EH (cell line): ENCODE data around the gene ATP8B3.

Experiments used
- DNase-seq: peaks from one replicate; pipeline ENCODE4 v3.0.0-alpha.2; 2015; ENCODE audit warnings: low read depth

ATP8B3 gene

DNA sequence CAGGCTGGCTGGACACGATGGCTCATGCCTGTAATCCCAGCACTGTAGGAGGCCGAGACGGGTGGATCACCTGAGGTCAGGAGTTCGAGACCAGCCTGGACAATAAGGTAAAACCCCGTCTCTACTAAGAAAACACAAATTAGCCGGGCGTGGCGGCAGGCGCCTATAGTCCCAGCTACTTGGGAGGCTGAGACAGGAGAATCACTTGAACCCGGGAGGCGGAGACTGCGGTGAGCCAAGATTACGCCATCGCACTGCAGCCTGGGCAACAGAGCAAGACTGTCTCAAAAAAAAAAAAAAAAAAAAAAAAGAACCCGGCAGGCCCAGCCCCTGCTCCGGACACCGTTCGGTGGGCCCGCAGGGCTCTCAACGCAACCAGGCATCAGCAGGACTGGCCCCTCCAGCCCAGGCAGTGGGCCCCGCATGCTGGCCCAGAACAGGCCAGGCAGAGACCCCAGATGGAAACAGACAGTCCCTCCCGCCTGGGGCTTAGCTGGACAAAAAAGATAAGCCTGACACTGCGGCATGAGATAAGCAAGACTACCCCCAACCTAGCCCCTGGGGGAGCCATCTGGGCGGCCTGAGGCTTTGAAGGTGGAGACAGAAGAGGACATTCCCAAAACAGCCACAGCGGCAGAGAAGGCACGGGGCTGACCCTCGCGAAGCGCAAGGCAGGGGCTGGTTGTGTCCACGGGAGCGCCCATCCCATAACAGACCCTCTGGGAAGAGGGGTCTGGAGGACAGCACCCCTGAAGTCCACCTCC, 24.6 kb upstream of the ATP8B3 start:
- no peak for DNase-seq

DNA sequence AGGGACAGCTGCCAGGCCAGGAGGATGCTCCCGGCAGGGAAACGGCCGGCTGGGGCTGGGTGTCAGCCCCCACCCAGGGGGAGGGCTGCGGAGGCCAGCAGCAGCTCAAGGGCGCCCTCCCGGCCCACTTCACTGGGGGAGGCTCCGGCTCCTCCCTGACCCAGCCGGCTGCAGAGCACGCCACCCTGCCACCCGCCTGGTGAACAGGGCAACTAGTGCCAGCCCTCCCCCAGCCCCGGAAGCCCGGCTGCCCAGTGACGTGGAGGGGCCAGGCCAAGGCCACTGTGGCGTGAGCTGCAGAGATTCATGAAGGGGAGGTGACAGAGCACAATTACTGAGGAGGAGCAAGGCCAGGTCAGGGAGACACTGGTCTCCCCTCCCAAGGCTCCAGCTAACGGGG, 21.5 kb upstream of the ATP8B3 start:
- DNase-seq, result no peak

GRCh38 chr19:1832046-1832663, 20.1 kb upstream of the ATP8B3 start:
- DNase-seq, result no peak

DNA sequence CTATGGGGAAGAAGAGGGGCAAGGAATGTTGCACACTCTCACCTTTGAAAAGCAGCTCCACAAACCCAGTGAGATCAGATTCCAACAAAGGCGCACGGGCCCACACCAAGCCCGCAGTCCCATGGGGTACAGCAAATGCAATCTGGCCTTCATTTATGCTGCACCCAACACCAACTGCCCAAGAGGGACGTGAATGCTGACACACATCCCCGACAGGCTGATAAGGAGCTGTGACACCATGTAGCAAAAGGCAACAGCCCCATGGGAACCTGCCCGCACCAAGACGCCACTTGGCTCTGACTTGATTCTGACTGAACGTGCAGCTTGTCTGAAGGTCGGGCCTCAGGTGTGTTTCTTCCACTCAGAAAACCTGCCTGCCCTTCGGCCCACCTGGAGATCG, 18.9 kb upstream of the ATP8B3 start:
- DNase-seq, result no peak

DNA sequence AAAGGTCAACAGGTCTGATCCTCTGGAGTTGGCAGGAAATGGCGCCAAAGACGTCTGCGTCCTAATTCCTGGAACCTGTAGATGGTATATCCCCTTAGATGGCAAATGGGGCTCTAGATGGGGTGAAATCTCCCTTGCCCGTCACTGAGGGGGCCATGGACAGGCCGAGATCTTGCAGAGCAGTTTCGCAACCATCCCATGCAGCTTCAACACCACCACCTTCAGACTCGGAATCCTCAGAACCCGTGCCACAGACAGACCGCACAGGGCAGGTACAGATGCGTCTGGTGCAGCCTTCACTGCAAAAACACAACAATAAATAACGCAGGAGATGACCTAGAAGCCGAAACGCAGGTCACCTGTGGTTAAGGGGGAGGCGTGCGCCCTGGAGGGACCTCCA, 18.5 kb upstream of the ATP8B3 start:
- DNase-seq, result no peak

DNA sequence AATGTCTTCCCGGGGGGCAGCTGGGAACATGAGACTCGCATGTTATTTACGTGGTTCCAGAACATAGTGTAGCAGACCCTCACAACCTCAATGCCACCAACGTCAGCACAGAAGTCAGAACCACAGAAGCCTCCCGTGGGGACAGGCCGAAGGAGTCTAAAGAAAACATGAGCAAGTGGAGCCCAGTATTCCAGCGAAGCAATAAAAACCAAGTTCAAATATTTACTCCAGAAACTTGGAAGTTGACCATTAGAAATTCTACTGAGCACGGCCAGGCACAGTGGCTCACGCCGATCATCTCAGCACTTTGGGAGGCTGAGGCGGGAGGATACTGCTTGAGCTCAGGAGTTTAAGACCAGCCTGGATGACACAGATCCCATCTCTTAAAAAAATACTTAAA, 17.9 kb upstream of the ATP8B3 start:
- DNase-seq, result no peak

DNA sequence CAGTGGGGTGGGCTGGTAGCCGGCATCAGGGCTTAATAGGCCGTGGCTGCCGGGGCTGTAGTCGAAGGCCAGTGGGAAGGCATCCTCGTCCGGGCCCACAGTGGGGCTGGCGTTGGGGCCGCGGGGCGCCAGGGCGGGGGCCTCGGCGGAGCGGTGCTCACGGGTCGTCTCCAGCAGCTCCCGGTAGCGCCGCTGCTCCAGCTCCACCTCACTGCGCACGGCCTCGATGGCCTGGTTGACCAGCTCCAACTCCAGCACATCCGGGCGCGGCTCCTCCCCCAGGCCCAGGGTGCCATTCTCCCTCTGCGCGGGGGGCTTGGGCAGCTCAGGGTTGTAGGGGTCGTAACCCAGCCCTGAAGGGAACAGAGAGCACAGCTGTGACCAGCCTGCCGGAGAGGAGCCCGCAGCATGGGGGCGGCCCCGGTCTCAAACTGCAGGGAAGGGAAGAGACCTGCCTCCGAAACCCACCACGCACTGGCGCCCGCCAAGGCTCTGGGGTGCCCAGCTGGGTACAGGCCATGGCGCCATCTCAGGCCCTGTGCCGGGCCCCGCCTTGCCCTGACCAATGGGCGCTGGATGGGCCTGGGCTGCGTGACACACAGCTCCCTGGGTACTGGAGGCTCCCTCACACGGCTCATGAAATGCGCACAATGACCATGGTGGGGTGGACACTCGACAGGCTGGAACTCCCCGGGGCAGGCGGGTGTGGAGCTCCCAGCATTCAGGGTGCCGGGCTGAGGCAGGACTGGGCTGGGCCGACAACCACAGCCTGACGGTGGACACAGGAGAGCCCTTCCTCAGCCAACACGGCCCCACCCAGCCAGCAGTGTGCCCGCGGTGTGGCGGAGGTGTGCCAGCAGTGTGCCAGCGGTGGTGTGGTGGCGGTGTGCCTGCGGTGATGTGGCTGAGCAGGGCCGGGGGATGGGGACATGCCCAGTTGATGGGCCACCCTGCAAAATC, 16.5 kb upstream of the ATP8B3 start:
- DNase-seq, result no peak

- no peak for DNase-seq
Measured at GRCh38 chr19:1827566-1828278, 15.6 kb upstream of the ATP8B3 start.

- no peak for DNase-seq
Measured at GRCh38 chr19:1826557-1827521, 14.8 kb upstream of the ATP8B3 start.

DNA sequence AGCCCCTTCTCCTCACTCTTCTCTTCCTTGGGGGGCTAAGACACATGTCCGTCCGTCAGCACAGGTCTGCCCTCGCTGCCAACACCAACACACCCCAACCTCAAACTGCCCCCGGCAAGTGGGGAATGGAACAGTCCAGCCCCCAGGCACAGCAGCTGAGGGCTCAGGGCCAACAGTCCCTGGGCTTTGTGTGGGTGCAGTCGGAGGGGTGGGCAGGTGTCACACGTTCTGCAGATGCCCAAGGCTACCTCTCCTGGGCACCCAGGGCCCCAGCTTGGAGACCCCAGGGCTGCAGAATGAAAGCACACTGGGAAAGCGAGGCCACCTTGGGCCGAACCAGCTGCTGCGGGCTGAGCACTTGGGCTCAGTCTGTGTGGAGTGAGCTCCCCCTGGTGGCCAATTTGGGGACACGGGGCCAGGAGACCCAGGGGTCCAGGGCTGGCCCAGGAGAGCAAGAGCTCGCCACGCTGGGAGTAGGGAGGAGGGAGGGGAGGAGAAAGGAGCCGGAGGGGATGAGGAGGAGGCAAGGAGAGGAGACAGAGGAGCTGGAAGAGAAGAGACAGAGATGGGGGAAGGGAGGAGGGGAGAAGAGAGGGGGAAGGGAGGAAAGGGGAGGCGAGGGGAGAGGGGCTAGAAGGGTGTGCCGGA, 14.0 kb upstream of the ATP8B3 start:
- DNase-seq, result peak; percentile 68

DNA sequence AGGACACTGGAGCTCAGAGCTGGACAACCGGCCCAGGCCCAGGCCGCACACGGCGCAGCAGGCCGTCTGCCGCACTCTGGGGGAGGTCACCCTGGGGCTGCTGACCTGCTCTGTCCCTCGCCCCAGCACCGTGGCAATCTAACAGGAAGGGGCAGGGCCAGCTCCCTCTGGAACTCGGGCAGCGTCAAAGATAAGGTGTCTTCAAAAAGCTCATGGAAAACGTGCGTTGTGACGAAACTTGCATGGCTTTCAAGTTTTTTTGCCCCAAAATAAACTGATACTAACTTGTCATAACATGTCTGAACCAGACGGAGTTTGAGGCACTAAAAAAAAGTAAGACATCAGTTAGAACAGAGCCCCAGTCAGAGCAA, 12.2 kb upstream of the ATP8B3 start:
- no peak for DNase-seq

DNA sequence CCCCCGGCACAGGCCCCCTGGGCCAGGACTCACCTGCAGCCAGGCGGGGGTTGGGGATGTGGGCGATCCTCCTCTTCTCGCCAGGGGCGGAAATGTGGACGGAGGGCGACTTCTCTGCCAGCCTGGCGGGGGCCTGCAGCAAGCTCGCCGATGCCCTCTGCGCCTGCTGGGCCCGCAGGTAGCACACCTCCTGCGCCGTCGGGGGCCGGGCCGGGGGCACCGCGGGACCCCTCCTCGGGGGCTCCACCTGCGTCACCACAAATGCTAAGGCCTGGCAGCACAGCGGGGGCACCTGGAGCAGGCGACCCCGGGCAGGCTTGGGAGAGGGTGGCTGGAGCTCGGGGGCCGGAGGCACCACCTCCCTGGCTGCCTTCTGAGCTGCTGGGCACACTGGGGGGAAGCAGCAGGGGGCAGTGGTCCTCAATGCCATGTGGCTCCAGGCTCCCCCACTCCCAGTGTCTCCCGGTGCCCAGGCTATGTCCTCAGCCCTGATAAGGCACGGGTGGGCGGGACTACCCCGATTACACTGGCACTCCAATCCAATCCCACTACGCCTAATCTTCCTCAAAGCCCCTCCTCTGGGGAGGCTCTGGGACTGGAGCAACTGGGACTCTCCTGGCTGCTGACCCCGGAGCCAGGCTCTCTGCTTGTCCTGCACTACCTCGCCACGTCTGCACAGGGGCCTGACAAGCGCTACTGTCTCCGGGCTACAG, 11.6 kb upstream of the ATP8B3 start:
- no peak for DNase-seq

GRCh38 chr19:1823020-1823419, 10.9 kb upstream of the ATP8B3 start:
- DNase-seq, result no peak

DNA sequence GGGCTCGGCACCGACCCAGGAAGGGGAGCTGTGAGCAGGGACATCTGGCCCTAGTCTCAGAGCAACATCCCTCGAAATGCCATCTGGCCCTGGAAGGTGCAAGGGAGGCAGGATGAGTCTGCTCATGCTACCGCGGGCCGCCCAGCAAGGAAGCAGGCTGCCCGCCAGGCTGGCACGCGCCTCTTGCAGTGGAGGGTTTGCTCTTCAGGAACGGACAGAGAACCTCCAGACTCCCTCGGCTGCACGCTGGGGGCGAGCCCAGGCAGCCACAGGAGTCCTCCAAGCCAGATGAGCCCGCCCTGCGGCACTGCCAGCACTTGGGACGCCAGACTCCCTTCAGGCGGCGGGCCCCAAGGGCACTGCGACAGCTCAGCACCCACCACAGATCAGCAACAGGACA, 10.1 kb upstream of the ATP8B3 start:
- no peak for DNase-seq

DNA sequence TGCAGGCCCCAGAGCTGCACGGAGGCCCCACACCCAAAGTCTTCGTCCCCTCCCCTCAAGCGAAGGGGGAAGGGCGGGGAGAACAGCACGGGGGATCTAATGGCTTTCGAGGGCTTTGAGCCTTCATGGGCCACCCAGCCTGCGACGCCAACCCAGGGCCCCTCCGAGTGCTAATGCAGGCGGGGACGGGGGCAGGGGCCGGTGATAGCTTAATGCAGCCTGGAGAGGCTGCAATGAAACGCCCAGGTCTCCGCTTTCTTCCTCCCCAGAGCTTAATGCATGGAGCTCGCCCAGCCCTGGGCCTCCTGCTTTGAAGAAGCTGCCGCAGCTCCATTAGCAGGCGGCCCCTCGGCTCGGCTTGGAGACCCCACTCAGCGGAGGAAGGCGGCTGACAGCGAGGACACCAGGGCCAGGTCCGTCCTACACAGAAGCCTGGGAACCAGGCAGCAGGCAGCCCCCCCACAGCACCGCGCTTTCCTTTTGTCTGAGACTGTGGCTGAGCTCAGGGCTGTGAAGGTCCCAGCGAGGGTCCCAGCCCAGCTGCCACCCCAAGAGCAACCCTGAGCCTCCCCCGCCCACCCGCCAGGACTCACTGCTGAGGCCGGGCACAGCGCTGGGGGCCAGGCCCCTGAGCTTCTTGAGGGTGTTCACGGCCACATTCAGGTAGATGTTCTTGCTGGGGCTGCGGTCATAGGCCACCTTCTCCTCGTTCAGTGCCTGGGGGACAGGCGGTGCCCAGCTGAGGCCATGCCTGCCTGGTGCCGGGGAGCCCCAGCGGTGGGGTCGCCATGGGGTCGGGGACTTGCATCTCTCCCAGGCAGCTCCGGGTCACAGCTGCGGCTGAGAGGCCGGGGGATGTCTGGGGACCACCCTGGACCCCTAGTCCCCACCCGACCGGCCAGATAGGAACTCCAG, 7.5 kb upstream of the ATP8B3 start:
- no peak for DNase-seq

GRCh38 chr19:1818549-1819195, 6.6 kb upstream of the ATP8B3 start:
- DNase-seq, result no peak

GRCh38 chr19:1817553-1818179, 5.6 kb upstream of the ATP8B3 start:
- no peak for DNase-seq
